GM10847 (cell line): ENCODE measurements around the gene PRKCH.
A peak's percentile ranks its signal among the peaks of the same experiment; 100 is the strongest.

ENCODE experiments used
- POLR2A ChIP-seq: IDR thresholded peaks from 2 replicates; pipeline ENCODE4 v1.6.1; 2011; ENCODE audit not compliant: insufficient read length; ENCODE audit errors: extremely low read depth

Gene PRKCH

GRCh38 chr14:61558271-61558670, 236.9 kb downstream of the PRKCH start:
- no peak for TF ChIP-seq POLR2A

- no peak for TF ChIP-seq POLR2A
Observed at GRCh38 chr14:61559641-61560201, 238.3 kb downstream of the PRKCH start.

- TF ChIP-seq POLR2A, result no peak
Observed at GRCh38 chr14:61560323-61560722, 238.9 kb downstream of the PRKCH start.

DNA sequence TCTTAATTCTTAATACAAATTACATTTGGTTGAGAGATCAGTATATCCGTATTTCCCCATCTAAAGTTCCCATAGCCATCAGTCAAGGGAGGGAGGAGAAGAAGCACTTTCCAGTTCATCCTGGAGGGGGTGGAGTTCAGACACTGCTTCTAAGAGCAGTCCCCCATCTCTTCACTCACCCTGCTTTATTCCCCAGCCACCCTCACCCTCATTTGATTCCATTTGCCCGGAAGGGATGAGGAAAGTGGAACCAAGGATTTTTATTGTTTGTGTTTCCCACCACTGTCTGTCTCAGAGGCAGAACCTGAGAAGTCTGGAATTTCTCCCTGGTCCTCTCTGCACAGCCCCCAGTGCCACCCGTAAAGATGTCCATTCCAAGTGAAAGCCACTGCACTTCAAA, 239.7 kb downstream of the PRKCH start:
- TF ChIP-seq POLR2A, result no peak

DNA sequence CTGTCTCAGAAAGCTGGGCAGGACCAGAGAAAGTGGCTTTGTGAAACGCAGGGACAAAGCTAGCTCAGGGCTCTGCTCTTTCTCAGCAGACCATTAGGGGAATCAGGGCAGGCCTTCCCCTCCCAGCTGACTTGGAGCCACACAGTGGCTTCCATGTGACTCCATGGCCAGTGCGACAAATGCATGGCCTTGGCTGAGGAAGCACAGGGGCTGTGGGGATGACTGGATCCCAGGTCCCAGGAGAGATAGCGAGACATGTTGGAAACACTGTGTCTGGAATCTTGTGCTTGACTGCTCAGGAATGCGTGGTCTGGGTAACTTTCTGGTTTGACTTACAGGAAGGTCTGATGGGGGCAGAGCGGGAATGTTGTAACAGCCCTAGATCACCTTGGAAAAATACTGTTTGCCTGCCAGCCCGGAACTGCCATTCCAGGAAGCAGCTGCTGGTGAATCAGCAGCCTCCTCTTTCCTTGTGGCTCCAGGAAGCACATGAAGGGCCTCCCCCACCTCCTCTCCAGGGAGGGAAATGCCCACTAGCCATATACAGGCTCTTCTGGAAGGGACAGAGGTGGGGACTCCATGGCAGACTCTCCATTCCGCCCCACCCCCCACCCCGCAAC, 240.4 kb downstream of the PRKCH start:
- no peak for TF ChIP-seq POLR2A

GRCh38 chr14:61562321-61563161, 241.2 kb downstream of the PRKCH start:
- TF ChIP-seq POLR2A, result no peak

DNA sequence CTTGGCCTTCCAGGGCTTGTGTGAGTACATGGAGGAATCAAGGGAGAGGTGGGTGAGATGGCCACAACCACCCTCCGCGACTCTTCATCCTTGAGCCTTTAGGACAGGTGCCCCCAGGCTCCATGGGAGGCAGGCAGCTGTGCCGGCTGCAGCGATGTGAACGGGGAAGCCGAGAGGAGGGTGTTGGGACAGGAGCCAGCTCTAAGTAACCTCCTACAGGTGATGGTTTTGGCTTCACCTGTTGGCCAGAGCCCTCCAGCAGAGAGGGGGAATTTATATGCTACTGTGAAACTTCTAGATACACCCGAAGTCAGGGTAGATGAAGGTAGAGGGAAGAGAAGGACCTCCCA, 241.8 kb downstream of the PRKCH start:
- no peak for TF ChIP-seq POLR2A

DNA sequence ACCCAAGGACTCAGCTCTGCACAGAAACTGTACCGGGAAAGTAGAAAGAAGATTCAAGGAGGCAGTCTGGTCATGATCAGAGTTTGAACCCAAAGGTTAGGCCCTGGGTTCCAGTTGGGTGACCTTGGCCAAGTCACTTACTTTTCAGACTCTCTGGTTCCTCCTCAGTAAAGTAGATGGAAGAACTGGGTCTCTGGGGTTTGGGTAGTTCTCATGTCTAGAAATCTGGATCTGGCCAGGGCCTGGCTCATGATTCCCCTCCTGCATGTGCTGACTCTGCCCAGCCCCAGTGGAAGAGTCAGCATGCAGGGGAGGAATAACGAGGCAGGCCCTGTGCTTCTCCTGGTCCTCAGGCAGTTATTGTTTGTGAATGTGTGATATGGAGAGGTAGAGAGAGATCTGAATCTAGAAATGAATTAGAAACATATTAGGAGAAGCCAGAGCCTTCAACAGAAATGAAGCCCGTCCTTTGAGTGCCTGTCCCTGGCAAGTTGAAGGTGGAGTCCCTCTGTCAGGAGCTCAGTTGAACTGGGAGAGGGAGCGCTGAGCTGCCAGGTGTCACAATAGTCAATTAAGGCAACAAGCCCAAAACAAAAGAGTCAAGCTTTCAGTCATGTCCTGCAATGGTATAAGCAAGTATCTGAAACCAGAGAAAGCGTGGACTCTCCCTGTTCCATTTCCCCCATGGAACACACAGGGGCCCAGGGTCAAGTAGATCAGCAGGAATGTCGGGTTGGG, 242.7 kb downstream of the PRKCH start:
- TF ChIP-seq POLR2A, result no peak

DNA sequence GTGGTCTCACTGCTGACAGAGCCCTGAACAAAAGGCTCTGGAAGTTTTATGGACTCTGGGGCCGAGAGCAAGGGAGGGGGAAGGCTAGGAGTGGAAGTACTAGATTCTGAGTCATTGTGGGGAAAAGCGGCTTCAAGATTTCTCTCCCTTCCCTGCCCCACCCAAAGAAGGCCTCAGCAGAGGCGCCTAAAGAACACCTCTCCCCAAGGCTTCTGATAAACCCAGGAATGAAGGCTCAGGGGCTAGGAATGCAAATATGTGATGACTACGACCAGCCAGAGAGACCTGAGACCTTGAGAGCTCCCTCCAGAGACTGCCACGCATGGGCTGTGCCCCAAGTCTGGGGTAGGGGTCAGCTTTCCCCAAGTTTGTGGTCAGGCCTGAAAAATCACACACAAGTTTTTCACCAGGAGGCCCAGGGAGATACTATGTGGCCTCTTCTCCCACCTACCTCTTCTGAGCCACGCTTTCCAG, 243.3 kb downstream of the PRKCH start:
- no peak for TF ChIP-seq POLR2A

DNA sequence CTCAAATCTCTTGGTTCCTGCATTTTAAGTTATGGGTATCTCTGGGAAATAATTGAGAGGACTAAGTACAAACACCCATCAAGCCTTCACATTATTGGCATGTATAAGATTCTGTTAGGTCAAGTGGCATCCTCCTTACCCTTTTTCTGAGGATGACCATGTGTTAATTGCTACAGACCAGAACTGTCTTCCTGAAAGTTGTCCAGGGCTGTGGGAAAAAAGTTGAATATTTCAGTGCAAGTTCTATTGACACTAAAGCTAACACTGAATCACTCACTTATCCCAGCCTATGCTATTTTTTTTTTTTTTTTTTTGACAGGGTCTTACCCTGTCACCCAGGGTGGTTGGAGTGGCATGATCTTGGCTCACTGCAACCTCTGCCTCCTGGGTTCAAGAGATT, 243.8 kb downstream of the PRKCH start:
- no peak for TF ChIP-seq POLR2A

DNA sequence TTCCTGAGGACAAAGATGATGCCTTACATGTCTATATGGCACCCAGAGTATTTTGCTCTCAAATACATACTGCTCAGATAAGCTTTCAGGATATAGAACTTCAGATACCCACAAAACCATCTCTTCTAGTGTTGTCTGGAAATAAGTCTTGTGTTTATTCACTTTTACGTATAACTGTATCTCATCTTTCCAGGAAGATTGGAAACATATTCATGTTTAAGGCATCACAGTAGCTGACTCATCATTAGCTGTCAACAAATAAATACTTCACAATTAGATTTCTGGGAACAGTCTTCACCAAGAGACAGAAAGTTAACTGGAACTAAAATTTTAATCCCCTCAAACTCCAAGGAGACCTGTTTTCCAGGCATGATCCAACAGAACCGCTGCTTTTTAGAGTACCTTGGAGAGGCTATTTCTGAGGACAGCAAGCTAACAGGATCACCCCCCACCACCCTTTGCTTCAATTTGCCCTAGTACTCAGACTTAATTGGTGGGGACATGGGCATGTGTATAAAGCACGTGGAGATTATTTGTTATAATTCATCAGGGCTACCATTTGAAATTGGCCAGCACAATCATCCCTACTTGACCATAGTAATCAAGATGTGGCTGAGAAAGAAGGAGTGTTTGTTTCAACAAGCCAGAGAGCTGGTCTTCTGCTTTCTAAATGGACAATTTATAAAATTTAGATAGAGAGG, 244.6 kb downstream of the PRKCH start:
- no peak for TF ChIP-seq POLR2A

GRCh38 chr14:61566537-61567225, 245.3 kb downstream of the PRKCH start:
- no peak for TF ChIP-seq POLR2A

GRCh38 chr14:61567838-61568571, 246.6 kb downstream of the PRKCH start:
- TF ChIP-seq POLR2A, result no peak

- TF ChIP-seq POLR2A, result peak; percentile 31
Observed at GRCh38 chr14:61568572-61569011, 247.2 kb downstream of the PRKCH start.
